Stimulated activated effector memory CD8-positive, alpha-beta T cell treated with anti-CD3 and anti-CD28 coated beads, Interleukin-12 subunit alpha, Interleukin-12 subunit beta, amount 100 ng/mL, for 72 hours (primary cell): ENCODE data around the gene ZFR2.
A peak's percentile ranks its signal among the peaks of the same experiment; 100 is the strongest.
"Not testable (repeated sequence)": the region's sequence is repeated elsewhere in the genome, so short reads cannot be mapped to it uniquely, and the experiment has no call there.

Experiments used
- ATAC-seq: fragments of 150-1000 bp; cut with Tn5 transposase; 2 replicates; pipeline ENCODE4 v1.10.0; 2021
- DNase-seq, 2 donors: peaks; one replicate each; pipeline ENCODE4 v3.0.0; 2021 to 2022; ENCODE audit warnings: low spot score in 2 of 2
- H3K27ac Mint-ChIP-seq: one replicate; pipeline ENCODE4 v1.8.0; 2022; ENCODE audit warnings: mild to moderate bottlenecking, mixed read lengths
- H3K36me3 Mint-ChIP-seq: one replicate; pipeline ENCODE4 v1.8.0; 2022; ENCODE audit warnings: mild to moderate bottlenecking, mixed read lengths
- H3K4me1 Mint-ChIP-seq: one replicate; pipeline ENCODE4 v1.8.0; 2022; ENCODE audit warnings: mixed read lengths
- H3K4me3 Mint-ChIP-seq: one replicate; pipeline ENCODE4 v1.8.0; 2022; ENCODE audit warnings: mild to moderate bottlenecking, mixed read lengths
- H3K9me3 Mint-ChIP-seq: one replicate; pipeline ENCODE4 v1.8.0; 2022; ENCODE audit warnings: mixed read lengths

ZFR2 gene

GRCh38 chr19:3771000-3771905 is 97.6 kb downstream of the ZFR2 start:
- no peak for ATAC-seq
- Mint-ChIP-seq H3K4me1 (peaks cover 8% of the 10 kb centered on the region), H3K27ac (no peak overlapping the region), H3K36me3 (peaks cover 36% of the 10 kb centered on the region), H3K9me3 (no peaks in the 10 kb centered on the region), H3K4me3 (no peak overlapping the region)
- no peak for DNase-seq

GRCh38 chr19:3770136-3770999 is 98.5 kb downstream of the ZFR2 start:
- Mint-ChIP-seq H3K4me1 (peaks cover 10% of the 10 kb centered on the region), H3K36me3 (peaks cover 43% of the 10 kb centered on the region), H3K27ac (no peak overlapping the region), H3K9me3 (no peaks in the 10 kb centered on the region), H3K4me3 (no peak overlapping the region)
- ATAC-seq (no peak), DNase-seq (no peak)

GRCh38 chr19:3769494-3769893 is 99.3 kb downstream of the ZFR2 start:
- peaks cover 51% of the 10 kb centered on the region for H3K36me3 Mint-ChIP-seq

GRCh38 chr19:3768748-3769099 is 100.1 kb downstream of the ZFR2 start:
- Mint-ChIP-seq H3K4me1 (peaks cover 10% of the 10 kb centered on the region), H3K27ac (peak overlapping the region; percentile 62), H3K4me3 (no peak overlapping the region), H3K36me3 (peaks cover 53% of the 10 kb centered on the region), H3K9me3 (no peaks in the 10 kb centered on the region)
- no peak for ATAC-seq
- no peak for DNase-seq

More at GRCh38 chr19:3769494-3769893, 99.3 kb downstream of the ZFR2 start:
- no peaks in the 10 kb centered on the region for H3K9me3 Mint-ChIP-seq
- DNase-seq, result no peak
- no peak overlapping the region for H3K4me3 Mint-ChIP-seq
- ATAC-seq, result no peak
- no peak overlapping the region for H3K27ac Mint-ChIP-seq
- H3K4me1 Mint-ChIP-seq, result peaks cover 10% of the 10 kb centered on the region

GRCh38 chr19:3768015-3768747 is 100.7 kb downstream of the ZFR2 start:
- peaks cover 11% of the 10 kb centered on the region for H3K4me1 Mint-ChIP-seq
- ATAC-seq, result no peak
- no peak overlapping the region for H3K27ac Mint-ChIP-seq
- DNase-seq, result no peak
- H3K9me3 Mint-ChIP-seq, result no peaks in the 10 kb centered on the region
- no peak overlapping the region for H3K4me3 Mint-ChIP-seq
- peaks cover 54% of the 10 kb centered on the region for H3K36me3 Mint-ChIP-seq

- no peak for ATAC-seq
- H3K36me3 Mint-ChIP-seq, result peaks cover 60% of the 10 kb centered on the region
- H3K4me1 Mint-ChIP-seq, result peaks cover 22% of the 10 kb centered on the region
- H3K27ac Mint-ChIP-seq, result peak overlapping the region; percentile 97
- peak overlapping the region; percentile 56 for H3K4me3 Mint-ChIP-seq
- no peak for DNase-seq
- no peaks in the 10 kb centered on the region for H3K9me3 Mint-ChIP-seq
Measured at GRCh38 chr19:3767050-3767449, 101.8 kb downstream of the ZFR2 start.

- ATAC-seq (no peak), DNase-seq (peak in 1 of 2 donors; percentile 66)
- peak overlapping the region; percentile 97 for H3K27ac Mint-ChIP-seq
- H3K36me3 Mint-ChIP-seq, result peaks cover 65% of the 10 kb centered on the region
- peaks cover 27% of the 10 kb centered on the region for H3K4me1 Mint-ChIP-seq
- peak overlapping the region; percentile 56 for H3K4me3 Mint-ChIP-seq
- H3K9me3 Mint-ChIP-seq, result no peaks in the 10 kb centered on the region
Measured at GRCh38 chr19:3766520-3766919, 102.3 kb downstream of the ZFR2 start.

- ATAC-seq, DNase-seq, H3K9me3 Mint-ChIP-seq, H3K4me3 Mint-ChIP-seq: not testable (repeated sequence)
- Mint-ChIP-seq H3K27ac (peak overlapping the region; percentile 97), H3K36me3 (peaks cover 73% of the 10 kb centered on the region), H3K4me1 (peaks cover 35% of the 10 kb centered on the region)
Measured at GRCh38 chr19:3765757-3766156, 103.1 kb downstream of the ZFR2 start.

- DNase-seq, result no peak
- no peak overlapping the region for H3K27ac Mint-ChIP-seq
- no peak for ATAC-seq
- H3K4me1 Mint-ChIP-seq, result peaks cover 37% of the 10 kb centered on the region
- H3K4me3 Mint-ChIP-seq, result no peak overlapping the region
- H3K9me3 Mint-ChIP-seq, result no peaks in the 10 kb centered on the region
- H3K36me3 Mint-ChIP-seq, result peaks cover 79% of the 10 kb centered on the region
Measured at GRCh38 chr19:3765121-3765520, 103.7 kb downstream of the ZFR2 start.

GRCh38 chr19:3762501-3763459 is 106.1 kb downstream of the ZFR2 start, which contains the start of gene MRPL54:
Gene MRPL54, plus strand, starts transcription at chr19:3762682. Its CDS starts 19 bp downstream, at chr19:3762701.
- Mint-ChIP-seq H3K9me3 (no peaks in the 10 kb centered on the region), H3K27ac (peak within 1 kb of the TSS; percentile 99), H3K4me3 (peak within 1 kb of the TSS; percentile 99), H3K4me1 (peaks cover 42% of the 10 kb centered on the region), H3K36me3 (peaks cover 83% of the 10 kb centered on the region)
- ATAC-seq (peak; percentile 90), DNase-seq (peak; percentile 99 to 100)

- ATAC-seq (no peak), DNase-seq (no peak)
- H3K27ac Mint-ChIP-seq, result peak overlapping the region; percentile 99
- peak overlapping the region; percentile 99 for H3K4me3 Mint-ChIP-seq
- peaks cover 42% of the 10 kb centered on the region for H3K4me1 Mint-ChIP-seq
- H3K9me3 Mint-ChIP-seq, result no peaks in the 10 kb centered on the region
- peaks cover 87% of the 10 kb centered on the region for H3K36me3 Mint-ChIP-seq
Measured at GRCh38 chr19:3762130-3762473, 106.7 kb downstream of the ZFR2 start.

GRCh38 chr19:3761382-3762129 is 107.3 kb downstream of the ZFR2 start, which contains the start of gene APBA3:
Gene APBA3, minus strand, starts transcription at chr19:3761692. Its CDS starts 1,428 bp downstream, at chr19:3760264.
- peaks cover 37% of the 10 kb centered on the region for H3K4me1 Mint-ChIP-seq
- H3K4me3 Mint-ChIP-seq, result peak within 1 kb of the TSS; percentile 99
- peak; percentile 98 to 99 for DNase-seq
- H3K36me3 Mint-ChIP-seq, result peaks cover 89% of the 10 kb centered on the region
- peak; percentile 72 for ATAC-seq
- peak within 1 kb of the TSS; percentile 99 for H3K27ac Mint-ChIP-seq
- H3K9me3 Mint-ChIP-seq, result no peaks in the 10 kb centered on the region

- no peak for DNase-seq
Measured at GRCh38 chr19:3760871-3761361, 107.9 kb downstream of the ZFR2 start.

More at GRCh38 chr19:3760871-3761361, 107.9 kb downstream of the ZFR2 start:
- Mint-ChIP-seq H3K9me3 (no peaks in the 10 kb centered on the region), H3K4me1 (peaks cover 32% of the 10 kb centered on the region), H3K27ac (peak overlapping the region; percentile 99), H3K4me3 (peak overlapping the region; percentile 99), H3K36me3 (peaks cover 89% of the 10 kb centered on the region)
- ATAC-seq, result no peak
